ENCODE results near the gene SMARCD1. TPM values are rescaled to one million over a fixed set of nuclear protein-coding genes. Genes with fewer than 3 reads are reported as not detected.

The SMARCD1 gene
- total and polyA plus RNA-seq, 4 donors = 4.6 to 24.4 (median 15.3) TPM

DNA sequence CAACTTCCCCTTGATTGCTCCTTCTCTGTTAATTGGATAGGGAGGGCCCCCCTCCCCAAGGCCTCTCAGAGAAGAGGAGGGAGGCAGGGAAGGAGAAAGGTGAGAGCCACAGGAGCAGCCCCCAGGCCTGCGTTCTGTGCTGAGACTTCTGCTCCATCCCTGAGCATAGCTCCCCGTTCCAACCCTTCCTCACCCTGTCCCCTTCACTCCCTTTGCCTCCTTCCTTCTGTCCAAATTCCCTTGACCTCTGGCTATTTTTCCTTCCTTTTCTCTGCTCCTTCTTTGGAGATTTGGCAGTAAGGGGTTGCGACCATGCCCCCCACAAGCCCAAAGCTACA, 28.5 kb upstream of the SMARCD1 start:
- no peak overlapping the region for H3K4me3 ChIP-seq (ENCODE audit: low read depth in 1 of 3, low read length in 3 of 3)
- no peaks in the 10 kb centered on the region for H3K36me3 ChIP-seq (ENCODE audit: control insufficient read depth in 4 of 4, insufficient read depth in 3 of 4, low read depth in 1 of 4, low read length in 3 of 4)
- TF ChIP-seq YY1 (IDR thresholded peaks at IDR 0.05) (no peak), HNF4A (conservative IDR thresholded peaks at IDR 0.05) (no peak), GABPA (IDR thresholded peaks at IDR 0.05 in 1 of 2, conservative IDR thresholded peaks at IDR 0.05 in 1 of 2) (no peak), RAD21 (IDR thresholded peaks at IDR 0.05) (no peak), NR2F2 (IDR thresholded peaks at IDR 0.05) (no peak), ZBTB33 (IDR thresholded peaks at IDR 0.05) (no peak), REST (IDR thresholded peaks at IDR 0.05) (no peak), FOXA2 (IDR thresholded peaks at IDR 0.05) (no peak), FOXA1 (IDR thresholded peaks at IDR 0.05) (no peak), HNF4G (IDR thresholded peaks at IDR 0.05) (no peak), JUND (IDR thresholded peaks at IDR 0.05) (no peak)
- H3K9me3 ChIP-seq (ENCODE audit: control insufficient read depth in 4 of 4, low read length in 3 of 4) = no peaks in the 10 kb centered on the region
- H3K27me3 ChIP-seq (ENCODE audit: control insufficient read depth in 4 of 4, insufficient read depth in 4 of 4, low read length in 3 of 4) = peaks cover 0 to 2% (median 0%) of the 10 kb centered on the region in 4 donors
- peaks cover 7 to 20% (median 10%) of the 10 kb centered on the region in 4 donors for H3K4me1 ChIP-seq (ENCODE audit: control insufficient read depth in 4 of 4, insufficient read depth in 4 of 4, low read length in 3 of 4)
- no peak overlapping the region for H3K27ac ChIP-seq (ENCODE audit: low read depth in 1 of 2, low read length in 2 of 2)
- DNase-seq (ENCODE audit: low spot score) = no peak
- 16% methylated on average over 3 of the region's 3 CpGs for WGBS
- no peak overlapping the region for H3K9ac ChIP-seq (ENCODE audit: low read depth in 1 of 2, low read length in 2 of 2)

DNA sequence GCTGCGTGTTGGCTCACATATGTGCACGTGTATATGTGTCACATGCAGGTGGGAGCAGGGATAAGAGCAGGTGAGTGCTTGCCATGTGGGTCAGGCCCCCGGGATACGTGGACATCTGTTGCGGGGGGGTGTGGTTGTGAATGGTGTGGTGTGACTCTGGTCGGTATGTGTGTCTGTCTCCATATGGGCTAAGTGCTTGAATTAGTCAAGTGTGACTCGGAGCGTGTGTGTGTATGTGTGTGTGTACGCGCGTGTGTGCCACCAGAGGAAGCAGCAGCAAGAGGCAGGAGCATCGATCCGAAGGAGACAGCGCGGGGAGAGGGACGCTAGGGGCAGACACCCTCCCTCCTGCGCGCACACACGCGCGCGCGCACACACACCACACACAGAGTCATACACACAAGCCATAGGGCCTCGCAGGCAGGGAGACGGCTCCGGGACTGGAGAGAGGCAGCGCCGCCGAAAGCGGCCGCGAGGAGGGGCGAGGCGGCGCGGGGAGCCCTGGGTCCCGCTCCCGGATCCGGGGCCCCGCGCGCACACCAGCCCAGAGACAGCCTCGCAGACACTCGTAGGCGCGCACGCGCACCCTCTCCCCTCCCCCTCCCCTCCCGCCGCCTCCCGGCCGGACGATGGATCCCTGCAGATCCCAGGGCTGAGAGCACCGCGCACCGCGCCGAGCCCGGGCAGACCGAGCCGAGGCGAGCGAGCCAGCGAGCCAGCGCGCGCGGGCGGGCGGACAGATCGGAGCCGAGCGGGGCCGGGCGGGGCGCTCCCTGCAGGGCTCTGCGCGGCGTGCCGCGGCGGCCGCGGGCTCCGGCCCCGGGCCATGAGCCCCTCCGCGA, 27.9 kb upstream of the SMARCD1 start, which contains the start of gene ASIC1:
Gene ASIC1, plus strand, starts transcription at position 597 of the 842 bp plus-strand sequence. CDS start 1,171 bp downstream, outside the sequence.
- H3K27ac ChIP-seq (ENCODE audit: low read depth in 1 of 2, low read length in 2 of 2) = no peak within 1 kb of the TSS
- peak; percentile 57 for DNase-seq (ENCODE audit: low spot score)
- no peak within 1 kb of the TSS for H3K9ac ChIP-seq (ENCODE audit: low read depth in 1 of 2, low read length in 2 of 2)
- peaks cover 0 to 2% (median 0%) of the 10 kb centered on the region in 4 donors for H3K27me3 ChIP-seq (ENCODE audit: control insufficient read depth in 4 of 4, insufficient read depth in 4 of 4, low read length in 3 of 4)
- H3K9me3 ChIP-seq (ENCODE audit: control insufficient read depth in 4 of 4, low read length in 3 of 4) = no peaks in the 10 kb centered on the region
- peak within 1 kb of the TSS; percentile 51 to 61 (median 55) for H3K4me3 ChIP-seq (ENCODE audit: low read depth in 1 of 3, low read length in 3 of 3)
- 1% methylated on average over 88 of the region's 88 CpGs for WGBS
- H3K36me3 ChIP-seq (ENCODE audit: control insufficient read depth in 4 of 4, insufficient read depth in 3 of 4, low read depth in 1 of 4, low read length in 3 of 4) = no peaks in the 10 kb centered on the region
- H3K4me1 ChIP-seq (ENCODE audit: control insufficient read depth in 4 of 4, insufficient read depth in 4 of 4, low read length in 3 of 4) = peaks cover 7 to 20% (median 10%) of the 10 kb centered on the region in 4 donors
- TF ChIP-seq FOXA1 (IDR thresholded peaks at IDR 0.05) (no peak), TAF1 (conservative IDR thresholded peaks at IDR 0.05) (no peak), RAD21 (IDR thresholded peaks at IDR 0.05) (peak in 1 of 2 donors; percentile 14), NR2F2 (IDR thresholded peaks at IDR 0.05) (no peak)
